CD14-positive monocyte (primary cell): ENCODE results near the gene ZDHHC8. TPM values are rescaled to one million over a fixed set of nuclear protein-coding genes. Genes with fewer than 3 reads are reported as not detected.

ENCODE experiments used
- DNase-seq, 3 donors: peaks; one replicate each; pipeline ENCODE4 v3.0.0-alpha.2; 2011 to 2022
- H2AFZ ChIP-seq: 2 replicates; pipeline ENCODE4 v1.6.0; 2012; ENCODE audit warnings: mild to moderate bottlenecking, low read depth, low read length, inconsistent platforms; ENCODE audit not compliant: insufficient read depth, poor library complexity, severe bottlenecking
- H3K27ac ChIP-seq, 2 donors: 1 replicate in 1 of 2; 2 replicates in 1 of 2; pipeline ENCODE4 v1.5.1; 2012 to 2013; ENCODE audit warnings: low read length in 2 of 2, control low read depth in 1 of 2, inconsistent platforms in 1 of 2, low read depth in 1 of 2, mild to moderate bottlenecking in 1 of 2
- H3K27me3 ChIP-seq, 2 donors: one replicate each; pipeline versions ENCODE4 v1.6.0 to v1.6.1; 2011 to 2013; ENCODE audit warnings: low read length in 2 of 2; ENCODE audit not compliant: control insufficient read depth in 2 of 2, insufficient read depth in 2 of 2
- H3K36me3 ChIP-seq, 2 donors: replicated peaks in 1 of 2; 1 replicate in 1 of 2; 2 replicates in 1 of 2; pipeline versions ENCODE4 v1.5.1 to v1.6.1; 2012 to 2013; ENCODE audit warnings: low read length in 2 of 2, control low read depth in 1 of 2, inconsistent platforms in 1 of 2, mild to moderate bottlenecking in 1 of 2; ENCODE audit not compliant: insufficient read depth in 2 of 2, control insufficient read depth in 1 of 2
- H3K4me1 ChIP-seq, 2 donors: 1 replicate in 1 of 2; 2 replicates in 1 of 2; pipeline versions ENCODE4 v1.5.1 to v1.6.1; 2012 to 2013; ENCODE audit warnings: low read length in 2 of 2, control low read depth in 1 of 2, inconsistent platforms in 1 of 2, mild to moderate bottlenecking in 1 of 2, moderate library complexity in 1 of 2; ENCODE audit not compliant: insufficient read depth in 2 of 2, control insufficient read depth in 1 of 2
- H3K4me2 ChIP-seq: replicated peaks from 2 replicates; pipeline ENCODE3; 2012; ENCODE audit warnings: low read length, moderate library complexity, mild to moderate bottlenecking; ENCODE audit not compliant: poor library complexity, severe bottlenecking; ENCODE audit errors: extremely low read depth
- H3K4me3 ChIP-seq, 3 experiments: fragments of 200-600 bp in 1 of 3; sonication (generic) in 1 of 3; replicated peaks in 1 of 3; 1 replicate in 2 of 3; 2 replicates in 1 of 3; pipeline ENCODE4 v1.5.1; 2011 to 2013; ENCODE audit warnings: low read length in 3 of 3, mild to moderate bottlenecking in 3 of 3, control low read depth in 2 of 3, low read depth in 2 of 3, inconsistent platforms in 1 of 3, moderate library complexity in 1 of 3
- H3K79me2 ChIP-seq: 2 replicates; pipeline ENCODE4 v1.6.0; 2012; ENCODE audit warnings: mild to moderate bottlenecking, control low read depth, inconsistent platforms, low read length, moderate library complexity; ENCODE audit not compliant: insufficient read depth
- H3K9ac ChIP-seq: 2 replicates; pipeline ENCODE4 v1.6.0; 2017; ENCODE audit warnings: low read length, mild to moderate bottlenecking; ENCODE audit not compliant: insufficient read depth, poor library complexity, severe bottlenecking
- H3K9me3 ChIP-seq, 2 donors: replicated peaks in 1 of 2; 1 replicate in 1 of 2; 2 replicates in 1 of 2; pipeline versions ENCODE4 v1.5.1 to v1.6.1; 2012 to 2013; ENCODE audit warnings: low read length in 2 of 2, control low read depth in 1 of 2; ENCODE audit not compliant: control insufficient read depth in 1 of 2, insufficient read depth in 1 of 2
- H4K20me1 ChIP-seq: 2 replicates; pipeline ENCODE4 v1.6.0; 2012; ENCODE audit warnings: mild to moderate bottlenecking, low read length, control low read depth, moderate library complexity; ENCODE audit not compliant: insufficient read depth
- H3K27ac Mint-ChIP-seq, 7 donors: one replicate each; pipeline ENCODE4 v1.8.0; 2020; ENCODE audit warnings: mild to moderate bottlenecking in 7 of 7, mixed read lengths in 7 of 7, moderate library complexity in 6 of 7, inconsistent platforms in 2 of 7
- H3K27me3 Mint-ChIP-seq, 3 donors: one replicate each; pipeline ENCODE4 v1.8.0; 2021 to 2022; ENCODE audit warnings: low read depth in 3 of 3, mild to moderate bottlenecking in 3 of 3, mixed read lengths in 3 of 3, moderate library complexity in 3 of 3, inconsistent platforms in 1 of 3
- H3K36me3 Mint-ChIP-seq, 2 donors: one replicate each; pipeline ENCODE4 v1.8.0; 2020; ENCODE audit warnings: mixed read lengths in 2 of 2, inconsistent platforms in 1 of 2, mild to moderate bottlenecking in 1 of 2
- H3K4me1 Mint-ChIP-seq: one replicate; pipeline ENCODE4 v1.8.0; 2020; ENCODE audit warnings: mild to moderate bottlenecking, mixed read lengths
- H3K4me3 Mint-ChIP-seq, 2 donors: one replicate each; pipeline ENCODE4 v1.8.0; 2020; ENCODE audit warnings: mild to moderate bottlenecking in 2 of 2, mixed read lengths in 2 of 2, moderate library complexity in 1 of 2
- H3K9me3 Mint-ChIP-seq, 7 donors: one replicate each; pipeline ENCODE4 v1.8.0; 2020 to 2022; ENCODE audit warnings: mixed read lengths in 7 of 7, mild to moderate bottlenecking in 6 of 7, moderate library complexity in 6 of 7, inconsistent platforms in 2 of 7
- WGBS: methylation state at CpG from one replicate; pipeline ENCODE4 v1.1.5; 2013; ENCODE audit warnings: missing lambda C conversion rate; ENCODE audit not compliant: insufficient coverage; 5-methylcytosine and 5-hydroxymethylcytosine counted together
- intact Hi-C, 2 donors: fragments of 100-400 bp; cut with micrococcal nuclease; formaldehyde crosslinking; loops; one replicate each; pipeline versions ENCODE4 v1.15.0 to v1.15.1; 2023
- polyA plus RNA-seq, 3 donors: library from polyadenylated mRNA; depleted of rRNA in 1 of 3; unstranded in 2 of 3; stranded (reverse) in 1 of 3; fragments of 300-500 nt in 2 of 3; fragments of >200 nt in 1 of 3; fragmentation: Illumina TruSeq in 2 of 3; gene quantifications; 1 replicate in 2 of 3; 2 replicates in 1 of 3; pipeline ENCODE4 v1.2.3, GENCODE V29; 2012 to 2021
- TF ChIP-seq, protein P1 (sequence below): fragments of 200-600 bp; IDR thresholded peaks from one replicate; pipeline ENCODE4 v1.8.0; 2022; ENCODE audit warnings: antibody characterized with exemption, mild to moderate bottlenecking

Gene ZDHHC8
- polyA plus RNA-seq, 3 donors, result 0.73 to 76.3 (median 1.1) TPM

DNA sequence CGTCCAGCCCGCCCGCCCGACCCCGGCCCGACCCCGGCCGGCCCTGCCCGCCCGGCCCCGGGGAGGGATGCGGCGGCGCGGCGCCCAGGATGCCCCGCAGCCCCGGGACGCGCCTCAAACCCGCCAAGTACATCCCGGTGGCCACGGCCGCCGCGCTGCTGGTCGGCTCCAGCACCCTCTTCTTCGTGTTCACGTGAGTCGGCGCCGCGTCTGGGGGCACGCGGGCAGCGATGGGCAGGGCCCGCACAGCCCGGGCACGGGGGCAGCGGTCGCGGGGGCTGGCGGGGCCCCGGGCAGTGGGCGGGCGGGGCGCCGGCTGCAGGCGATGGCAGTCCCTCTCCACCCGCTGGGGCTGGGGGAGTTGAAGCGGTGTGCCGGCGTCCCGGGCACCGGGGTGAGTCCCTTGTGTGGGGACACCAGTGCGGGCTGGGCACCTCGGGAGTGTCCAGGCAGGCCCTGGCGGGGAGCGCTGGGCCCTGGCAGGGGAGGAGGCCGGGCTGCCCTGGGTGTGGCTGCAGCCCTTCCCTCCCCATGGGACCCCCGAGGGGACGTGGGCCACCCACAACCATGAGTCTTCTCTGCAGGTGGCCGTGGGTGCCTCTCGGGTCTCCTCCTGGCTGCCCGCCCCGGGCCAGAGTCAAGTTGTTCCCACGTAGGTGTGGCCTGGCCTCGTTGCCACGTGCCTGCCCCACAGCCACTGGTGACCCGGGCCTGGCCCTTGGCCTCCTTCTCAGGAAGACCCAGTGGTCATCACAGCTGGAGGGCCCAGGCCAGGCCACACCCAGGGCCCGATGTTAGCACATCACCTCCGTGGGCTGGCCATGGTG, 468 bp downstream of the ZDHHC8 start:
- peaks cover 21% of the 10 kb centered on the region for H3K4me1 Mint-ChIP-seq
- Histone ChIP-seq H3K4me2 (peak overlapping the region; percentile 93), H4K20me1 (peaks cover 46% of the 10 kb centered on the region), H3K79me2 (peaks cover 25% of the 10 kb centered on the region), H3K9me3 (no peaks in the 10 kb centered on the region), H3K36me3 (peaks cover 0 to 5% of the 10 kb centered on the region in 2 donors), H3K9ac (peak overlapping the region; percentile 65), H3K27me3 (no peaks in the 10 kb centered on the region), H2AFZ (peak overlapping the region; percentile 71), H3K27ac (peak overlapping the region in 1 of 2 donors; percentile 36), H3K4me3 (peak overlapping the region; percentile 39 to 77 (median 42)), H3K4me1 (peaks cover 15 to 27% of the 10 kb centered on the region in 2 donors)
- peak overlapping the region; percentile 69 to 75 for H3K4me3 Mint-ChIP-seq
- no peaks in the 10 kb centered on the region for H3K27me3 Mint-ChIP-seq
- peak; percentile 17 to 25 (median 22) for DNase-seq
- peak overlapping the region in 1 of 7 donors; percentile 8 for H3K27ac Mint-ChIP-seq
- TF ChIP-seq, protein P1, sequence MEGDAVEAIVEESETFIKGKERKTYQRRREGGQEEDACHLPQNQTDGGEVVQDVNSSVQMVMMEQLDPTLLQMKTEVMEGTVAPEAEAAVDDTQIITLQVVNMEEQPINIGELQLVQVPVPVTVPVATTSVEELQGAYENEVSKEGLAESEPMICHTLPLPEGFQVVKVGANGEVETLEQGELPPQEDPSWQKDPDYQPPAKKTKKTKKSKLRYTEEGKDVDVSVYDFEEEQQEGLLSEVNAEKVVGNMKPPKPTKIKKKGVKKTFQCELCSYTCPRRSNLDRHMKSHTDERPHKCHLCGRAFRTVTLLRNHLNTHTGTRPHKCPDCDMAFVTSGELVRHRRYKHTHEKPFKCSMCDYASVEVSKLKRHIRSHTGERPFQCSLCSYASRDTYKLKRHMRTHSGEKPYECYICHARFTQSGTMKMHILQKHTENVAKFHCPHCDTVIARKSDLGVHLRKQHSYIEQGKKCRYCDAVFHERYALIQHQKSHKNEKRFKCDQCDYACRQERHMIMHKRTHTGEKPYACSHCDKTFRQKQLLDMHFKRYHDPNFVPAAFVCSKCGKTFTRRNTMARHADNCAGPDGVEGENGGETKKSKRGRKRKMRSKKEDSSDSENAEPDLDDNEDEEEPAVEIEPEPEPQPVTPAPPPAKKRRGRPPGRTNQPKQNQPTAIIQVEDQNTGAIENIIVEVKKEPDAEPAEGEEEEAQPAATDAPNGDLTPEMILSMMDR, result no peak
- intact Hi-C loops, result no loop called here
- no peaks in the 10 kb centered on the region for H3K9me3 Mint-ChIP-seq
- H3K36me3 Mint-ChIP-seq, result peaks cover 7 to 14% of the 10 kb centered on the region in 2 donors
- WGBS, result under 1% methylated on average over 71 of the region's 72 CpGs

DNA sequence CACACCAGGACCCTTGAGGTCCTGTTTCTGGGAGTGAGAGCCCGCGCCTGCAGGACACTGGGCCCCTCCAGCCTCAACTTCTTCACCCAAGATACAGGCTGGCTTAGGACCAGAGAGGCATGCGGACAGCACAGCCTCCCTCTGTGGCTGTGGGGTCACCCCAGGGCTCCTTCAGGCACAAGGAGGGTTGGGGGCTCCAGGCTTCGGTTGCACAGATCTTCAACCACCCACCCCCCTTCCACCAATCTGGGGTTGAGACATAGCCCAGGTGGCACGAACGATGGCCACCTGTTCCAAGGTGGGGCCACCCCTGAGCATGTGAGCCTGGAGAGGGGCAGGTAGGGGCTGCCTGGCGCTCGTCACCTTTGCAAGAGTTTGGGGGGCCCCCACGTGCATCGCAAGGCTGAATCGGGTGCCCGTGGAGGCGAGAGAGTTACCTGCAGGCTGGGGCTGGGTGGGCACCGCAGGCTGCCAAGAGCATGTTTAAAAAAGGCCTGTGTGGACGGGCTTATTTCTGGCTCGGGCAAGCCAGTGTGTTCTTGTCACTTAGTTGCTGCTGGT, 1.2 kb downstream of the ZDHHC8 start:
- 89% methylated on average over 12 of the region's 16 CpGs for WGBS
- Mint-ChIP-seq H3K4me1 (peaks cover 25% of the 10 kb centered on the region), H3K4me3 (peak overlapping the region; percentile 69 to 75), H3K36me3 (peaks cover 2 to 7% of the 10 kb centered on the region in 2 donors), H3K27ac (no peak overlapping the region), H3K9me3 (no peaks in the 10 kb centered on the region), H3K27me3 (no peaks in the 10 kb centered on the region)
- peaks cover 53% of the 10 kb centered on the region for H4K20me1 ChIP-seq
- peaks cover 26% of the 10 kb centered on the region for H3K79me2 ChIP-seq
- peak overlapping the region; percentile 71 for H2AFZ ChIP-seq
- H3K27me3 ChIP-seq, result no peaks in the 10 kb centered on the region
- H3K4me1 ChIP-seq, result peaks cover 15 to 27% of the 10 kb centered on the region in 2 donors
- H3K9me3 ChIP-seq, result no peaks in the 10 kb centered on the region
- intact Hi-C loops, result no loop called here
- peak overlapping the region; percentile 39 to 77 (median 42) for H3K4me3 ChIP-seq
- H3K27ac ChIP-seq, result peak overlapping the region in 1 of 2 donors; percentile 36
- TF ChIP-seq, protein P1, result no peak
- peak overlapping the region; percentile 93 for H3K4me2 ChIP-seq
- no peak for DNase-seq
- peak overlapping the region; percentile 65 for H3K9ac ChIP-seq
- H3K36me3 ChIP-seq, result no peaks in the 10 kb centered on the region
